GM12801 (cell line): ENCODE results near the gene NOL6.

ENCODE experiments used
- TF ChIP-seq, protein P1 (sequence below): IDR thresholded peaks from one replicate; pipeline ENCODE4 v1.5.1; 2011; ENCODE audit warnings: control low read depth; ENCODE audit not compliant: insufficient read length; ENCODE audit errors: extremely low read depth

Gene NOL6

DNA sequence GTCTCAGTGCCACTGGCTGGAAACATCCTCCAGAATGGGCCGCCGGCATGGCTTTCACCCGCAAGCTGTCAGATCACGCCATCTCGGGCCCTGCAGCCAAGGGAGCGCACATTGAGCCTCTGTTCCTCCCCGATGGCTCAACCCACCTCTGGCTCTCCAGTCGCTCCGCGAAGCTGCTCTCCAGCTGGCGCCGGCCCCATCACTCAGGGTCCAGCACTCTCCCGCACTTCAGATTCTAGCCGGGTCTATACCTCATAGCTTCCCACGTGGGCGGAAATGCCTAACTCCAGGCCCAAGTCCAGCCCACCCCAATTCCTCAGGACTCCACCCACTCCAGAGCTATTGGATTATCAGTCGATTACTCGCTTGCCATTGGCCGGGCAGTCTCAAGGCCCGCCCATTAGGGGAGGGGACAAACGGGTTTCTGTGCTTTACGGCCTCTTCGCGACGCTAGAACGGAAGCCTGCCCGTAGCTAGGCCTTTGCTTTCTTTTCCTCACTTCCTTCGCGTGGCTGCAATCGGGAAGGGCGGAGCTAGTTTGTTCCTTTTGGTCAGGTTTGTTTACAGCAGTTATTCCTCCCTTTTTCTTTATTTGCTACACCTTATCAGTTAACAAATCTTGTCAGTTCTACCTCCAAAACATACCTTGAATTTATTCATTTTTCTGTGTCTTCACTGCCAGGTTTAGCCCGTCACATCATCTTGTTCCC, at the start of gene NOL6:
Gene NOL6 (minus strand): TSS at position 282 of the 710 bp plus-strand sequence. CDS start 82 bp downstream, at position 200.
- TF ChIP-seq, protein P1, sequence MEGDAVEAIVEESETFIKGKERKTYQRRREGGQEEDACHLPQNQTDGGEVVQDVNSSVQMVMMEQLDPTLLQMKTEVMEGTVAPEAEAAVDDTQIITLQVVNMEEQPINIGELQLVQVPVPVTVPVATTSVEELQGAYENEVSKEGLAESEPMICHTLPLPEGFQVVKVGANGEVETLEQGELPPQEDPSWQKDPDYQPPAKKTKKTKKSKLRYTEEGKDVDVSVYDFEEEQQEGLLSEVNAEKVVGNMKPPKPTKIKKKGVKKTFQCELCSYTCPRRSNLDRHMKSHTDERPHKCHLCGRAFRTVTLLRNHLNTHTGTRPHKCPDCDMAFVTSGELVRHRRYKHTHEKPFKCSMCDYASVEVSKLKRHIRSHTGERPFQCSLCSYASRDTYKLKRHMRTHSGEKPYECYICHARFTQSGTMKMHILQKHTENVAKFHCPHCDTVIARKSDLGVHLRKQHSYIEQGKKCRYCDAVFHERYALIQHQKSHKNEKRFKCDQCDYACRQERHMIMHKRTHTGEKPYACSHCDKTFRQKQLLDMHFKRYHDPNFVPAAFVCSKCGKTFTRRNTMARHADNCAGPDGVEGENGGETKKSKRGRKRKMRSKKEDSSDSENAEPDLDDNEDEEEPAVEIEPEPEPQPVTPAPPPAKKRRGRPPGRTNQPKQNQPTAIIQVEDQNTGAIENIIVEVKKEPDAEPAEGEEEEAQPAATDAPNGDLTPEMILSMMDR = no peak

GRCh38 chr9:33517373-33517772, 43.6 kb upstream of the NOL6 start:
- TF ChIP-seq, protein P1 = no peak

DNA sequence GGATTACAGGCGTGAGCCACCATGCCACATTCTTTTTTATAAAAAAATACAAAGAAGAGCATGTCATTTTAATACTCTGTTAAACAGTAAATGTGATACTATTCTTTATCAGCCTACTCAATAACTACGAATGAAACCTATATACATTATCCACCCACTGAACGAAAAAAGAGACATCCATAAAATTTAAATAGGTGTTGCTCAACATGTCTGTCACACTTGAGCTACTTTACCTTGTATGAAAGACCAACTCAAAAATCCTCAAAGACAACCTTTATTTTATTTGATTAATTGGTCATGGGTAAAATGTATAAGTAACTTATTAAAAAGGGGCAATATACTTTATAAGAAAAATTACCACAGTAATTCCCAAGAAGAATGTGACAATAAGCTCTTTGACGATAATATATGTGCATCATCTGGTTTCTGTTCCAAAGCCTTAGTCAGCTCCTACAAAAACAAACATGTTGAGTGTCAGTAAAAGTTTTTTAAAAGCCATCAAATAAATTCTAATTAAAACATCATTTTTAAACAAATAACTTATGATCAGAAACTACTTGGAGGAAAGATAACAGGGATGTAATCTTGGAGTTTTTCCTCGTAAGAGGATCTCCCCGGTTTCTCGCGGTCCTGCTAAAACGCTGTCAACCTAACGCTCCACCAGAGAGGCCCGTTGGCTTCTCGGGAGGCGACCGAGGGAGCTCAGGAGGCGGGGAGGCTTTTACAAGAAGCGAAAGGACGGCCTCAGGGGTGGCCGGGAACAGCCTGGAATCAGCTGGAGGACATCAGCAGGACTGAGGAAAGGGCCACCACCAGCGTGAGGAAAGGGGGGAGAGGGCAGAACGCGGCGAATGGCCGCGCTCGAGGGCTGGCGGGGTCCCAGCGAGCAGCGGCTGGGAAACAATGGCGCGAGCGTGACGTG, 36.8 kb upstream of the NOL6 start:
- TF ChIP-seq, protein P1 = no peak

- TF ChIP-seq, protein P1 = no peak
These were observed 33.1 kb upstream of the NOL6 start for GRCh38 chr9:33506626-33507370.

GRCh38 chr9:33498387-33498786, 24.7 kb upstream of the NOL6 start:
- TF ChIP-seq, protein P1 = no peak

- TF ChIP-seq, protein P1 = no peak
These were observed 15.3 kb upstream of the NOL6 start for GRCh38 chr9:33489066-33489465.

DNA sequence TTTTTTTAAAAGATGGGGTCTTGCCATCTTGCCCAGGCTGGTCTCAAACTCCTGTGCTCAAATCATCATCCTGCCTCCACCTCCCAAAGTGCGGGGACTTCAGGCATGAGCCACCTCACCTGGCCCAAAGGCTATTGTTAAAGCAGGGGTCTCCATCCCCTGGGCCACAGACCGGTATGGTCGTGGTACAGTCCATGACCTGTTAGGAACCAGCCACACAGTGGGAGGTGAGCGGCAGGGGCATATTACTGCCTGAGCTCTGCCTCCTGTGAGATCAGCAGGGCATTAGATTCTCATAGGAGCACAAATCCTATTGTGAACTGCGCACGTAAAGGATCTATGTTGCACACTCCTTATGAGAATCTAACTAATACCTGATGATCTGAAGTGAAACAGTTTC, 7.3 kb upstream of the NOL6 start:
- TF ChIP-seq, protein P1 = no peak
